NCI-H345 (cell line): ENCODE measurements around the gene SDS.

Experiments used
- DNase-seq: peaks from one replicate; lab custom pipeline; 2025; lab: John Stamatoyannopoulos, UW

SDS gene

GRCh38 chr12:113424915-113425823, 21.5 kb upstream of the SDS start:
- no peak for DNase-seq

- DNase-seq = no peak
Observed at GRCh38 chr12:113424456-113424855, 20.8 kb upstream of the SDS start.

- DNase-seq = no peak
Observed at GRCh38 chr12:113422886-113423669, 19.4 kb upstream of the SDS start.

- DNase-seq = no peak
Observed at GRCh38 chr12:113422030-113422885, 18.6 kb upstream of the SDS start, which contains the start of gene SDSL. Gene SDSL, plus strand, starts transcription at chr12:113422380. Its CDS starts 5,603 bp downstream, at chr12:113427983.

- DNase-seq = no peak
Observed at GRCh38 chr12:113420996-113421595, 17.4 kb upstream of the SDS start.

GRCh38 chr12:113418213-113418879, 14.7 kb upstream of the SDS start:
- DNase-seq = no peak

- no peak for DNase-seq
Observed at GRCh38 chr12:113416091-113416754, 12.5 kb upstream of the SDS start.

GRCh38 chr12:113414519-113415038, 10.9 kb upstream of the SDS start:
- no peak for DNase-seq

GRCh38 chr12:113413488-113413939, 9.8 kb upstream of the SDS start:
- DNase-seq = peak; percentile 21

- no peak for DNase-seq
Observed at GRCh38 chr12:113409462-113410124, 5.9 kb upstream of the SDS start.

- DNase-seq = no peak
Observed at GRCh38 chr12:113408756-113409298, 5.1 kb upstream of the SDS start.

- no peak for DNase-seq
Observed at GRCh38 chr12:113407931-113408600, 4.4 kb upstream of the SDS start.

- no peak for DNase-seq
Observed at GRCh38 chr12:113405694-113406093, 2.0 kb upstream of the SDS start.

GRCh38 chr12:113402586-113403260, 964 bp downstream of the SDS start:
- no peak for DNase-seq

- no peak for DNase-seq
Observed at GRCh38 chr12:113401066-113402000, 2.4 kb downstream of the SDS start.

GRCh38 chr12:113400362-113400761, 3.3 kb downstream of the SDS start:
- DNase-seq = no peak

GRCh38 chr12:113399490-113399889, 4.2 kb downstream of the SDS start:
- DNase-seq = no peak
